DOHH2 (cell line): ENCODE measurements around the gene ABCD1.

Source experiments
- H3F3A ChIP-seq: fragments of 200-600 bp; sonication (generic), shearing (Covaris generic); 2 replicates; pipeline ENCODE4 v1.6.0; 2016; ENCODE audit warnings: antibody characterized with exemption, mild to moderate bottlenecking; ENCODE audit not compliant: control insufficient read depth, insufficient read depth
- H3K27ac ChIP-seq: fragments of 200-600 bp; sonication (generic); 2 replicates; pipeline ENCODE4 v1.5.1; 2014; ENCODE audit warnings: low read depth, mild to moderate bottlenecking, low read length, moderate library complexity
- H3K27me3 ChIP-seq: fragments of 200-600 bp; sonication (generic); 2 replicates; pipeline ENCODE4 v1.6.1; 2014; ENCODE audit warnings: mild to moderate bottlenecking, low read length, mixed read lengths; ENCODE audit not compliant: control insufficient read depth
- H3K36me3 ChIP-seq: fragments of 200-600 bp; sonication (generic); 2 replicates; pipeline ENCODE4 v1.6.1; 2014; ENCODE audit warnings: mild to moderate bottlenecking, low read length, moderate library complexity, mixed read lengths; ENCODE audit not compliant: control insufficient read depth
- H3K4me1 ChIP-seq: fragments of 200-600 bp; sonication (generic); 2 replicates; pipeline ENCODE4 v1.6.1; 2014; ENCODE audit warnings: mild to moderate bottlenecking, low read length, mixed read lengths; ENCODE audit not compliant: control insufficient read depth
- H3K4me2 ChIP-seq: fragments of 200-600 bp; sonication (generic); 2 replicates; pipeline ENCODE4 v1.6.0; 2014; ENCODE audit warnings: mild to moderate bottlenecking, low read length, moderate library complexity
- H3K4me3 ChIP-seq: fragments of 200-600 bp; sonication (generic); 2 replicates; pipeline ENCODE4 v1.5.1; 2014; ENCODE audit warnings: mild to moderate bottlenecking, low read length, mixed read lengths
- H3K79me2 ChIP-seq: fragments of 200-600 bp; sonication (generic); 2 replicates; pipeline ENCODE4 v1.6.1; 2014; ENCODE audit warnings: mild to moderate bottlenecking, low read length, mixed read lengths; ENCODE audit not compliant: control insufficient read depth
- H3K9me2 ChIP-seq: fragments of 200-600 bp; sonication (generic); replicated peaks from 2 replicates; pipeline ENCODE4 v1.6.1; 2014; ENCODE audit warnings: mild to moderate bottlenecking, low read length, mixed read lengths; ENCODE audit not compliant: control insufficient read depth
- H3K9me3 ChIP-seq: fragments of 200-600 bp; sonication (generic); 2 replicates; pipeline ENCODE4 v1.6.1; 2014; ENCODE audit warnings: antibody characterized with exemption, low read length, mixed read lengths; ENCODE audit not compliant: control insufficient read depth, insufficient read depth
- H4K20me1 ChIP-seq: fragments of 200-600 bp; sonication (generic); 2 replicates; pipeline ENCODE4 v1.6.0; 2014; ENCODE audit warnings: low read depth, mild to moderate bottlenecking, antibody characterized with exemption, low read length, moderate library complexity; ENCODE audit not compliant: control insufficient read depth, insufficient read depth
- EZH2phosphoT487 ChIP-seq: fragments of 200-600 bp; sonication (generic); IDR thresholded peaks from 2 replicates; pipeline ENCODE4 v1.6.1; 2017; ENCODE audit warnings: borderline replicate concordance, mild to moderate bottlenecking, antibody characterized with exemption, low read length, moderate library complexity, mixed read lengths
- TF ChIP-seq, protein P1 (sequence below): fragments of 200-600 bp; sonication (generic); IDR thresholded peaks from one replicate; pipeline ENCODE4 v1.5.1; 2014; ENCODE audit warnings: antibody characterized with exemption, mild to moderate bottlenecking, low read depth, low read length; ENCODE audit not compliant: poor library complexity, severe bottlenecking

The ABCD1 gene

DNA sequence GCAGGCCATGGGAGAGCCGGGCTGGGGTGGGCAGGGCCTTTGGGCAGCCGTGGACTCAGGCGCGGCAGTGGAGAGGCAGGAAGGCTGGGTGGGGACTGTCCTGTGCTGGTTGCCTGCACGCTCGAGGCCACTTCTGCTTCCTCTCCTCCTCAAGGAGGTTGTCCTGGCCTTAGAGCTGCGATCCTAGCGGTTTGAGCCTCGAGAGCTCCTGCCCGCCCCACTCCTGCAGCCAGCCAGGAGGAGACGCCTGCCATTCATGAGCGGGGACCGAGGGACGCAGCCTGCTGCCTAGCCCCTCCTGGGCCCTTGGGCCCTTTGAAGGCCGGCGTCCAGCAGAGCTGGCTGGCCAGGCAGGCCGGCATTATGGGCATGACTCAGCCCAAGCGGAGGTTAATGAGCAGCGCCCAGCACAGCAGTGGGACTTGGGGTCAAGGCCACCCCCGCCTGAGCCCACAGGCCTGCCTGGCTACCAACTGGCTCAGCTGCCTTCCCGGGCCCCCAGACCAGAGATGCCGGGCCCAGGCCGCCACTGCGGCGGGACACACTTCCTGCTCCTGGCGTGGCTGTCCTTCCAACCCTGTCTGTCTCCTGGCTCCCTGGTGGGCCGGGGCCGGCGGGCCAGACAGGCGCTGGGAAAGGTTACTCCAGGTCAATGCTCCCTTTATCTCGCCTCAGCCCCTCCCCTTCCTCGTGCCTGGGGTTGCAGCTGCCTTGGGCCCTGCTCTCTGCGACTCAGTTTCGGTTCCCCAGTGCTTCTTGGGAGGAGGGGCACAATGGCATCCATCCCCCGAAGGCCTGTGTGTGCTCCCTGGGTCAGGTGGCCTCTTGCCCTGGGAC is 1.8 kb downstream of the ABCD1 start:
- Histone ChIP-seq H3F3A (no peaks in the 10 kb centered on the region), H3K79me2 (peaks cover 23% of the 10 kb centered on the region), H3K27ac (no peak overlapping the region), H3K4me1 (peaks cover 42% of the 10 kb centered on the region), H3K27me3 (no peaks in the 10 kb centered on the region), H3K4me2 (peak overlapping the region; percentile 71), H3K9me3 (no peaks in the 10 kb centered on the region), H4K20me1 (peaks cover 3% of the 10 kb centered on the region; the same call in 1 of the 2 replicates), H3K36me3 (peaks cover 11% of the 10 kb centered on the region), H3K4me3 (peak overlapping the region; percentile 54), H3K9me2 (no peaks in the 10 kb centered on the region)
- TF ChIP-seq, protein P1, sequence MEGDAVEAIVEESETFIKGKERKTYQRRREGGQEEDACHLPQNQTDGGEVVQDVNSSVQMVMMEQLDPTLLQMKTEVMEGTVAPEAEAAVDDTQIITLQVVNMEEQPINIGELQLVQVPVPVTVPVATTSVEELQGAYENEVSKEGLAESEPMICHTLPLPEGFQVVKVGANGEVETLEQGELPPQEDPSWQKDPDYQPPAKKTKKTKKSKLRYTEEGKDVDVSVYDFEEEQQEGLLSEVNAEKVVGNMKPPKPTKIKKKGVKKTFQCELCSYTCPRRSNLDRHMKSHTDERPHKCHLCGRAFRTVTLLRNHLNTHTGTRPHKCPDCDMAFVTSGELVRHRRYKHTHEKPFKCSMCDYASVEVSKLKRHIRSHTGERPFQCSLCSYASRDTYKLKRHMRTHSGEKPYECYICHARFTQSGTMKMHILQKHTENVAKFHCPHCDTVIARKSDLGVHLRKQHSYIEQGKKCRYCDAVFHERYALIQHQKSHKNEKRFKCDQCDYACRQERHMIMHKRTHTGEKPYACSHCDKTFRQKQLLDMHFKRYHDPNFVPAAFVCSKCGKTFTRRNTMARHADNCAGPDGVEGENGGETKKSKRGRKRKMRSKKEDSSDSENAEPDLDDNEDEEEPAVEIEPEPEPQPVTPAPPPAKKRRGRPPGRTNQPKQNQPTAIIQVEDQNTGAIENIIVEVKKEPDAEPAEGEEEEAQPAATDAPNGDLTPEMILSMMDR = no peak
- TF ChIP-seq EZH2phosphoT487 = no peak

DNA sequence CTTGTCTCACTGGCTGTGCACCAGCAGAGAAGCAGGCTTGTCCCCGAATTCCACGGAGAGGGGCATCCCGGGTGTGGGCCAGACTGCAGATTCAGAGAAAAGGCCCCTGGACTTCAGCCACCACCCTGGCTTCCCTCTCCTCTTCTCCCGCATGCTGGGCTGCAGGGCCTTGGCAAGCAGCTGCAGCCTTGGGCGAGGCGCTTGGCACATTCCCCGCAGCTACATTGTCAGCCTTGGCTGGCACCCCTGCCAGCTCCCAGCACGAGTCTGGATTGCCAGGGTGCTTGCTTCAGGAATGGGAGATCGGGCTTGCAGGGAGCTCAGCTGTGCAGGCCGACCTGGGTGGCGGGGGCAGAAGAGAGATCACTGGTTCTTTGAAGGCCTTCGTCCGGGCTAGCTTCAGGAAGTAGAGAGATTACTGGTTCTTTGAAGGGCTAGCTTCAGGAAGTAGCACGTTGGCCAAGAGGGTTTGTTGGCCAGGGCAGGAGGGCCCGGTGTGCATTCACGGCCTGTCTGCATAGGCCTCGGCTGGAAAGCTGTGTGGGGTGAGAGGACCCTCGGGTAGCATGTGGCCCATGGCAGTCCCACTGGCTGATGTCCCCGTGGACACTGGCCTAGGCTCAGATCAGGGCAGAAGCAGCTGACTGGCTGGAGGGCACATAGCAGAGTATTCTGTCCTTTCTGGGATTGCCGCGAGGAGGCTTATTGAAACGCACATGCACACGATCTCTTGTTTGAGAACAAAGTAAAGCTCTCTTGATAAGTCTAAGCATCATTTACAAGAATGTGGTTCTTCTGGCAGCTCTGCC is 2.7 kb downstream of the ABCD1 start:
- Histone ChIP-seq H3K9me3 (no peaks in the 10 kb centered on the region), H3F3A (no peaks in the 10 kb centered on the region), H3K36me3 (peaks cover 6% of the 10 kb centered on the region), H3K79me2 (peaks cover 16% of the 10 kb centered on the region), H4K20me1 (peaks cover 3% of the 10 kb centered on the region; the same call in 1 of the 2 replicates), H3K4me3 (peak overlapping the region; percentile 30), H3K27me3 (no peaks in the 10 kb centered on the region), H3K27ac (no peak overlapping the region), H3K4me1 (peaks cover 40% of the 10 kb centered on the region), H3K4me2 (peak overlapping the region; percentile 71), H3K9me2 (no peaks in the 10 kb centered on the region)
- TF ChIP-seq, protein P1 = no peak
- TF ChIP-seq EZH2phosphoT487 = no peak

GRCh38 chrX:153728095-153728494 is 3.4 kb downstream of the ABCD1 start:
- peaks cover 8% of the 10 kb centered on the region for H3K79me2 ChIP-seq
- H4K20me1 ChIP-seq = no peaks in the 10 kb centered on the region
- TF ChIP-seq, protein P1 = no peak
- no peaks in the 10 kb centered on the region for H3K9me2 ChIP-seq
- no peaks in the 10 kb centered on the region for H3K9me3 ChIP-seq
- H3K27ac ChIP-seq = no peak overlapping the region
- no peaks in the 10 kb centered on the region for H3F3A ChIP-seq
- H3K4me1 ChIP-seq = peaks cover 32% of the 10 kb centered on the region
- no peak overlapping the region for H3K4me3 ChIP-seq
- no peaks in the 10 kb centered on the region for H3K27me3 ChIP-seq
- H3K36me3 ChIP-seq = no peaks in the 10 kb centered on the region
- no peak overlapping the region for H3K4me2 ChIP-seq
